MCF 10A (cell line): ENCODE data around the gene MTFP1. TPM values are rescaled to one million over a fixed set of nuclear protein-coding genes. Genes with fewer than 3 reads are reported as not detected.
"Not testable (repeated sequence)": the region's sequence is repeated elsewhere in the genome, so short reads cannot be mapped to it uniquely, and the experiment has no call there.

Source experiments
- BruUV-seq: library from RNA; stranded (reverse); fragments of 400-500 nt; replicated peaks from 2 replicates; lab custom pipeline; 2021; lab: Mats Ljungman, UMichigan
- CTCF ChIA-PET: fragments of 300-600 bp; sonication (Branson Sonifier 250); formaldehyde crosslinking; extraction: SDS; loops from one replicate; lab custom pipeline; 2021; ENCODE audit warnings: antibody characterized with exemption, inconsistent platforms; lab: Yijun Ruan, JAX
- POLR2A ChIA-PET: fragments of 300-600, 350-650 bp; sonication (Branson Sonifier 250); formaldehyde crosslinking; extraction: SDS; loops from one replicate; lab custom pipeline; 2020; ENCODE audit warnings: antibody characterized with exemption, inconsistent platforms; lab: Yijun Ruan, JAX
- DNase-seq: peaks from one replicate; pipeline ENCODE4 v3.0.0-alpha.2; 2018; ENCODE audit not compliant: unreplicated experiment
- H3K27ac Mint-ChIP-seq: one replicate; pipeline ENCODE4 v1.8.0; 2022; ENCODE audit warnings: mild to moderate bottlenecking, low read depth, mixed read lengths; ENCODE audit not compliant: unreplicated experiment
- H3K27me3 Mint-ChIP-seq: one replicate; pipeline ENCODE4 v1.8.0; 2022; ENCODE audit warnings: mixed read lengths; ENCODE audit not compliant: insufficient read depth, unreplicated experiment
- H3K36me3 Mint-ChIP-seq: one replicate; pipeline ENCODE4 v1.8.0; 2022; ENCODE audit warnings: mild to moderate bottlenecking, moderate library complexity, mixed read lengths; ENCODE audit not compliant: insufficient read depth, unreplicated experiment
- H3K4me1 Mint-ChIP-seq: one replicate; pipeline ENCODE4 v1.8.0; 2022; ENCODE audit warnings: mixed read lengths; ENCODE audit not compliant: insufficient read depth, unreplicated experiment
- H3K4me3 Mint-ChIP-seq: one replicate; pipeline ENCODE4 v1.8.0; 2022; ENCODE audit warnings: mild to moderate bottlenecking, moderate library complexity, mixed read lengths; ENCODE audit not compliant: unreplicated experiment
- H3K9me3 Mint-ChIP-seq: one replicate; pipeline ENCODE4 v1.8.0; 2022; ENCODE audit warnings: mixed read lengths; ENCODE audit not compliant: unreplicated experiment
- intact Hi-C: fragments of 100-400 bp; cut with micrococcal nuclease; formaldehyde crosslinking; loops from 2 replicates; pipeline ENCODE4 v1.14.1; 2022
- total RNA-seq: library from RNA; stranded (reverse); gene quantifications from 2 replicates; pipeline ENCODE4 v1.2.3, GENCODE V29; 2022
- TF ChIP-seq, protein P1 (sequence below): fragments of 200-600 bp; IDR thresholded peaks from one replicate; pipeline ENCODE4 v1.8.0; 2022; ENCODE audit warnings: antibody characterized with exemption, mild to moderate bottlenecking; ENCODE audit not compliant: unreplicated experiment

The MTFP1 gene
- total RNA-seq, 1 experiment from 2014 or later, result 31.6 TPM

DNA sequence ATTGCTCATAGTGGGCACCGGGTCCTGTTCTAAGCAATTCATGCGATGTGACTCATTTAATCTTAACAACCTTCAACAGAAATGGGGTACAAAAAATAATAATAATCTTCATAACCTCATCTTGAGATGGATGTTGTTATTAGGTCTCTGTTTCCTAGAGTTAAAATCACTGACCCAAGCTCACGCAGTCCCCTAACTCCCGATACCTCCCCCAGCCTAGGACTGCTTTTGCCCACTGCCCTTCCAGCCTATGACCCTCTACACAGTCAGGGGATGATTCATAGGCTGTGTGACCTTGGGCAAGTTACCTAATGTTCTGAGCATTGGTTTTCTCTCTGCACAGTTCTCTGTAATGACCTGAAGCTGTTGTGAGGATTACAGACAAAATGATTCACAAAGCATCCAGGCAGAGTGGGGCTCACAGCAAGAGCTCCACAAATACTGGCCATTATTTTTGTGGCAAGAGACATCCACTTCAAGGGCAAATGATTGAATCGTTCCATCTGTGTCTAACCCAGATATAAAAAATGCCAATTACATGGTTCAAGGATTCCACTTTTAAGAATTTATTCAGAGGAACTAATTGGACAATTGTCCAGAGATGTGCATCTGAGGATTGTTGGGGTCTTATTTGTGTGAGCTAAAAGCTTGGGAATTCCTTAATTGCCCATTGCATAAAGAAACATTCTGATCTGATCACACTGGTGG lies 20.0 kb downstream of the MTFP1 start:
- peaks cover 6% of the 10 kb centered on the region for H3K4me1 Mint-ChIP-seq
- ChIA-PET CTCF (interaction anchor here (0.6 to 4.1 kb wide), 21 partner anchors 9 to 309 kb away, joined by 3 to 58 read pairs (median 4); partner anchors contain the start of gene TCN2), POLR2A (interaction anchor here (0.6 to 0.9 kb wide), 3 partner anchors 38 to 326 kb away, joined by 3 to 4 read pairs (median 3); no protein-coding TSS in a partner anchor)
- DNase-seq, result no peak
- H3K27ac Mint-ChIP-seq, result no peak overlapping the region
- H3K36me3 Mint-ChIP-seq, result no peaks in the 10 kb centered on the region
- intact Hi-C loops, result loop anchor here (1.0 kb wide), 4 partner anchors 40 to 310 kb away; partner anchors contain the start of gene PES1
- BruUV-seq, result no TSS peak
- H3K4me3 Mint-ChIP-seq, result no peak overlapping the region
- TF ChIP-seq, protein P1, sequence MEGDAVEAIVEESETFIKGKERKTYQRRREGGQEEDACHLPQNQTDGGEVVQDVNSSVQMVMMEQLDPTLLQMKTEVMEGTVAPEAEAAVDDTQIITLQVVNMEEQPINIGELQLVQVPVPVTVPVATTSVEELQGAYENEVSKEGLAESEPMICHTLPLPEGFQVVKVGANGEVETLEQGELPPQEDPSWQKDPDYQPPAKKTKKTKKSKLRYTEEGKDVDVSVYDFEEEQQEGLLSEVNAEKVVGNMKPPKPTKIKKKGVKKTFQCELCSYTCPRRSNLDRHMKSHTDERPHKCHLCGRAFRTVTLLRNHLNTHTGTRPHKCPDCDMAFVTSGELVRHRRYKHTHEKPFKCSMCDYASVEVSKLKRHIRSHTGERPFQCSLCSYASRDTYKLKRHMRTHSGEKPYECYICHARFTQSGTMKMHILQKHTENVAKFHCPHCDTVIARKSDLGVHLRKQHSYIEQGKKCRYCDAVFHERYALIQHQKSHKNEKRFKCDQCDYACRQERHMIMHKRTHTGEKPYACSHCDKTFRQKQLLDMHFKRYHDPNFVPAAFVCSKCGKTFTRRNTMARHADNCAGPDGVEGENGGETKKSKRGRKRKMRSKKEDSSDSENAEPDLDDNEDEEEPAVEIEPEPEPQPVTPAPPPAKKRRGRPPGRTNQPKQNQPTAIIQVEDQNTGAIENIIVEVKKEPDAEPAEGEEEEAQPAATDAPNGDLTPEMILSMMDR, result no peak
- no peaks in the 10 kb centered on the region for H3K27me3 Mint-ChIP-seq
- no peaks in the 10 kb centered on the region for H3K9me3 Mint-ChIP-seq

- no peaks in the 10 kb centered on the region for H3K9me3 Mint-ChIP-seq
- no peak for DNase-seq
- TF ChIP-seq, protein P1, result no peak
- H3K27ac Mint-ChIP-seq, result no peak overlapping the region
- H3K4me3 Mint-ChIP-seq, result no peak overlapping the region
- BruUV-seq, result no TSS peak
- no peaks in the 10 kb centered on the region for H3K36me3 Mint-ChIP-seq
- ChIA-PET CTCF (interaction anchor here (0.7 to 1.2 kb wide), 3 partner anchors 62 to 307 kb away, joined by 3 to 4 read pairs (median 3); no protein-coding TSS in a partner anchor), POLR2A (no interaction called here)
- peaks cover 6% of the 10 kb centered on the region for H3K4me1 Mint-ChIP-seq
- intact Hi-C loops, result no loop called here
- no peaks in the 10 kb centered on the region for H3K27me3 Mint-ChIP-seq
These were observed 22.1 kb downstream of the MTFP1 start for GRCh38 chr22:30447656-30448055.

DNA sequence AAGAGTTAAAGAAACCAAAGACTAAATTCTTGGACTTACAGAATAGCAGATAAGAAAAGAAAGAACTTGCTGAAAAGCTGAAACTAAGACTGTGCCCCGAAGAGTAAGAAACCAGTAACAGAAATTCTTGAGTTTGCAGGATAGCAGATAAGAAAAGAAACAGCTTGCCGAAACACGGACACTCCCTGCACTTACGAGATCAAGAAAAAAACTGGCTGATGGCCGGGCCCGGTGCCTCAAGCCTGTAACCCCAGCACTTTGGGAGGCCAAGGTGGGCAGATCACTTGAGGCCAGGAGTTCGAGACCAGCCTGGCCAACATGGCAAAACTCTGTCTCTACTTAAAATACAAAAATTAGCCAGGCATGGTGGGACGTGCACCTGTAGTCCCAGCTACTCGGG lies 25.9 kb downstream of the MTFP1 start:
- DNase-seq, H3K9me3 Mint-ChIP-seq, BruUV-seq, H3K27ac Mint-ChIP-seq, H3K4me3 Mint-ChIP-seq, CTCF ChIA-PET, H3K4me1 Mint-ChIP-seq, POLR2A ChIA-PET, H3K36me3 Mint-ChIP-seq, intact Hi-C loops, H3K27me3 Mint-ChIP-seq: not testable (repeated sequence)

DNA sequence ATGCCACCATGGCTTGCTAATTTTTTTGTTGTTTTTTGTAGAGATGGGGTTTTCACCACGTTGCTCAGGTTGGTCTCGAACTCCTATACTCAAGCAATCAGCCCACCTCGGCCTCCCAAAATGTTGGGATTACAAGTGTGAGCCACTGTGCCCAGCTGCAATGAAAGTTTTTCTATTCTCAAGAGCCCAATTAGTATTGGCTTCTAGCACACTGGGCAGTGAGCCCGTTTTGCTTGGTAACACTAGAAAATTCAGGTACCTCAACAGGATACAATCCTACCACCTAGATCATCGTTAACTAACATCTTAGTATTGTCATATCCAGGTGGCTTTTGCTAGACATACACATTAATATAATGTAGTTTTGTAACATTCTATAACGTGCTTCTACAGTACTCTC lies 27.3 kb downstream of the MTFP1 start:
- H3K27me3 Mint-ChIP-seq, result peaks cover 8% of the 10 kb centered on the region
- no peak overlapping the region for H3K27ac Mint-ChIP-seq
- H3K9me3 Mint-ChIP-seq, result no peaks in the 10 kb centered on the region
- peaks cover 6% of the 10 kb centered on the region for H3K36me3 Mint-ChIP-seq
- CTCF ChIA-PET, result interaction anchor here (0.6 to 0.9 kb wide), 2 partner anchors 28 to 356 kb away, joined by 3 read pairs; no protein-coding TSS in a partner anchor
- BruUV-seq, result no TSS peak
- DNase-seq, result no peak
- H3K4me1 Mint-ChIP-seq, result no peaks in the 10 kb centered on the region
- POLR2A ChIA-PET, result no interaction called here
- H3K4me3 Mint-ChIP-seq, result no peak overlapping the region
- intact Hi-C loops, result no loop called here
- TF ChIP-seq, protein P1, result no peak
